HG03045 (cell line): ENCODE data around the gene GALNT18.

Experiments
- ATAC-seq: cut with Tn5 transposase; IDR thresholded peaks from one replicate; pipeline ENCODE4 v1.9.1; 2021; ENCODE audit warnings: mild to moderate bottlenecking, moderate library complexity; ENCODE audit not compliant: unreplicated experiment

GALNT18 gene

GRCh38 chr11:11534981-11535380, 86.8 kb downstream of the GALNT18 start:
- no peak for ATAC-seq

- no peak for ATAC-seq
These were observed 88.1 kb downstream of the GALNT18 start for GRCh38 chr11:11533751-11534150.

GRCh38 chr11:11533057-11533456, 88.7 kb downstream of the GALNT18 start:
- ATAC-seq: no peak

GRCh38 chr11:11532574-11532973, 89.2 kb downstream of the GALNT18 start:
- ATAC-seq: no peak

GRCh38 chr11:11531131-11531908, 90.5 kb downstream of the GALNT18 start:
- ATAC-seq: no peak

- ATAC-seq: no peak
These were observed 92.8 kb downstream of the GALNT18 start for GRCh38 chr11:11528986-11529385.

- ATAC-seq: no peak
These were observed 96.5 kb downstream of the GALNT18 start for GRCh38 chr11:11525283-11525682.

- no peak for ATAC-seq
These were observed 97.3 kb downstream of the GALNT18 start for GRCh38 chr11:11524436-11525061.

GRCh38 chr11:11522591-11522990, 99.2 kb downstream of the GALNT18 start:
- no peak for ATAC-seq

GRCh38 chr11:11521306-11522002, 100.4 kb downstream of the GALNT18 start:
- no peak for ATAC-seq

- ATAC-seq: no peak
These were observed 101.4 kb downstream of the GALNT18 start for GRCh38 chr11:11520231-11521015.

GRCh38 chr11:11519184-11519583, 102.6 kb downstream of the GALNT18 start:
- ATAC-seq: no peak

- ATAC-seq: no peak
These were observed 107.6 kb downstream of the GALNT18 start for GRCh38 chr11:11514246-11514645.

GRCh38 chr11:11513422-11513821, 108.4 kb downstream of the GALNT18 start:
- ATAC-seq: no peak

- no peak for ATAC-seq
These were observed 108.9 kb downstream of the GALNT18 start for GRCh38 chr11:11512929-11513328.

- no peak for ATAC-seq
These were observed 109.3 kb downstream of the GALNT18 start for GRCh38 chr11:11512502-11512901.

GRCh38 chr11:11512090-11512489, 109.7 kb downstream of the GALNT18 start:
- no peak for ATAC-seq

GRCh38 chr11:11510939-11511338, 110.9 kb downstream of the GALNT18 start:
- no peak for ATAC-seq

- ATAC-seq: no peak
These were observed 116.1 kb downstream of the GALNT18 start for GRCh38 chr11:11505692-11506091.

GRCh38 chr11:11505190-11505589, 116.6 kb downstream of the GALNT18 start:
- no peak for ATAC-seq

GRCh38 chr11:11504071-11504470, 117.7 kb downstream of the GALNT18 start:
- ATAC-seq: no peak
